Subcutaneous abdominal adipose tissue (tissue), 5 donors: ENCODE data around the gene TSPO.
A peak's percentile ranks its signal among the peaks of the same experiment; 100 is the strongest.
"Not testable (repeated sequence)": the region's sequence is repeated elsewhere in the genome, so short reads cannot be mapped to it uniquely, and the experiment has no call there.

Experiments
- H3K27ac ChIP-seq: one replicate; pipeline ENCODE4 v1.7.0; 2013; ENCODE audit warnings: low read depth, mild to moderate bottlenecking, inconsistent platforms, low read length, moderate library complexity
- H3K27me3 ChIP-seq, 5 donors: one replicate each; pipeline ENCODE4 v1.7.0; 2013; ENCODE audit warnings: low read length in 5 of 5, inconsistent platforms in 1 of 5; ENCODE audit not compliant: control insufficient read depth in 5 of 5, insufficient read depth in 4 of 5
- H3K36me3 ChIP-seq, 5 donors: one replicate each; pipeline ENCODE4 v1.7.0; 2013; ENCODE audit warnings: low read length in 5 of 5; ENCODE audit not compliant: control insufficient read depth in 5 of 5, insufficient read depth in 5 of 5
- H3K4me1 ChIP-seq, 5 donors: one replicate each; pipeline ENCODE4 v1.7.0; 2013; ENCODE audit warnings: low read length in 5 of 5, mild to moderate bottlenecking in 3 of 5, moderate library complexity in 1 of 5; ENCODE audit not compliant: control insufficient read depth in 5 of 5, insufficient read depth in 5 of 5
- H3K4me3 ChIP-seq, 5 donors: one replicate each; pipeline ENCODE4 v1.7.0; 2013; ENCODE audit warnings: low read length in 5 of 5, low read depth in 1 of 5
- H3K9ac ChIP-seq, 5 donors: one replicate each; pipeline ENCODE4 v1.7.0; 2013; ENCODE audit warnings: low read length in 5 of 5, mild to moderate bottlenecking in 4 of 5, moderate library complexity in 3 of 5
- H3K9me3 ChIP-seq, 5 donors: one replicate each; pipeline ENCODE4 v1.7.0; 2013; ENCODE audit warnings: low read length in 5 of 5; ENCODE audit not compliant: control insufficient read depth in 5 of 5
- donor health status: healthy.
- donor health status: healthy.
- donor health status: healthy.
- donor health status: healthy.
- donor health status: healthy.

Gene TSPO

GRCh38 chr22:43145371-43145770, 6.0 kb upstream of the TSPO start:
- not testable (repeated sequence) for H3K4me3 ChIP-seq, H3K27me3 ChIP-seq, H3K9me3 ChIP-seq, H3K27ac ChIP-seq, H3K36me3 ChIP-seq, H3K9ac ChIP-seq
- peaks cover 3 to 26% (median 23%) of the 10 kb centered on the region in 5 donors for H3K4me1 ChIP-seq

GRCh38 chr22:43146332-43146731, 5.0 kb upstream of the TSPO start:
- not testable (repeated sequence) for H3K9ac ChIP-seq, H3K27me3 ChIP-seq, H3K27ac ChIP-seq, H3K36me3 ChIP-seq, H3K4me3 ChIP-seq, H3K9me3 ChIP-seq
- H3K4me1 ChIP-seq = peaks cover 3 to 33% (median 32%) of the 10 kb centered on the region in 5 donors

GRCh38 chr22:43147821-43148220, 3.5 kb upstream of the TSPO start:
- Histone ChIP-seq H3K9me3 (no peaks in the 10 kb centered on the region), H3K4me1 (peaks cover 0 to 37% (median 29%) of the 10 kb centered on the region in 5 donors), H3K27me3 (no peaks in the 10 kb centered on the region), H3K36me3 (no peaks in the 10 kb centered on the region), H3K9ac (no peak overlapping the region), H3K4me3 (no peak overlapping the region), H3K27ac (no peak overlapping the region)

- Histone ChIP-seq H3K36me3 (no peaks in the 10 kb centered on the region), H3K9me3 (no peaks in the 10 kb centered on the region), H3K27me3 (no peaks in the 10 kb centered on the region), H3K4me1 (peaks cover 0 to 34% (median 28%) of the 10 kb centered on the region in 5 donors), H3K9ac (no peak overlapping the region), H3K4me3 (no peak overlapping the region), H3K27ac (no peak overlapping the region)
Measured at GRCh38 chr22:43148581-43148980, 2.8 kb upstream of the TSPO start.

- Histone ChIP-seq H3K9ac (peak overlapping the region in 4 of 5 donors; percentile 13 to 66 (median 58)), H3K4me3 (peak overlapping the region; percentile 44 to 80 (median 71)), H3K27ac (peak overlapping the region; percentile 93), H3K9me3 (no peaks in the 10 kb centered on the region), H3K36me3 (peaks cover 0 to 2% (median 0%) of the 10 kb centered on the region in 5 donors), H3K4me1 (peaks cover 0 to 49% (median 41%) of the 10 kb centered on the region in 5 donors), H3K27me3 (no peaks in the 10 kb centered on the region)
Measured at GRCh38 chr22:43150731-43151206, 590 bp upstream of the TSPO start.

- Histone ChIP-seq H3K36me3 (peaks cover 0 to 2% (median 0%) of the 10 kb centered on the region in 5 donors), H3K9me3 (no peaks in the 10 kb centered on the region), H3K4me3 (peak overlapping the region; percentile 65 to 80 (median 68)), H3K27ac (peak overlapping the region; percentile 93), H3K27me3 (no peaks in the 10 kb centered on the region), H3K9ac (peak overlapping the region; percentile 32 to 94 (median 67)), H3K4me1 (peaks cover 0 to 58% (median 43%) of the 10 kb centered on the region in 5 donors)
Measured at GRCh38 chr22:43152003-43152356, 621 bp downstream of the TSPO start.

- Histone ChIP-seq H3K36me3 (peaks cover 0 to 2% (median 0%) of the 10 kb centered on the region in 5 donors), H3K9ac (peak overlapping the region; percentile 32 to 94 (median 67)), H3K27ac (peak overlapping the region; percentile 93), H3K27me3 (no peaks in the 10 kb centered on the region), H3K4me1 (peaks cover 0 to 62% (median 43%) of the 10 kb centered on the region in 5 donors), H3K9me3 (no peaks in the 10 kb centered on the region), H3K4me3 (peak overlapping the region; percentile 65 to 80 (median 73))
Measured at GRCh38 chr22:43152357-43153071, 1.2 kb downstream of the TSPO start.

- peak overlapping the region in 3 of 5 donors; percentile 41 to 55 (median 48) for H3K9ac ChIP-seq
- peak overlapping the region; percentile 84 for H3K27ac ChIP-seq
- peaks cover 2 to 73% (median 51%) of the 10 kb centered on the region in 5 donors for H3K4me1 ChIP-seq
- H3K4me3 ChIP-seq = peak overlapping the region in 1 of 5 donors; percentile 22
- no peaks in the 10 kb centered on the region for H3K27me3 ChIP-seq
- H3K36me3 ChIP-seq = peaks cover 0 to 2% (median 0%) of the 10 kb centered on the region in 5 donors
- H3K9me3 ChIP-seq = no peaks in the 10 kb centered on the region
Measured at GRCh38 chr22:43153899-43154298, 2.5 kb downstream of the TSPO start.

- no peaks in the 10 kb centered on the region for H3K27me3 ChIP-seq
- peaks cover 2 to 84% (median 62%) of the 10 kb centered on the region in 5 donors for H3K4me1 ChIP-seq
- no peak overlapping the region for H3K4me3 ChIP-seq
- peak overlapping the region; percentile 84 for H3K27ac ChIP-seq
- H3K9ac ChIP-seq = peak overlapping the region in 1 of 5 donors; percentile 36
- H3K36me3 ChIP-seq = peaks cover 0 to 12% (median 0%) of the 10 kb centered on the region in 5 donors
- no peaks in the 10 kb centered on the region for H3K9me3 ChIP-seq
Measured at GRCh38 chr22:43154887-43155536, 3.7 kb downstream of the TSPO start.

- H3K36me3 ChIP-seq = peaks cover 0 to 20% (median 2%) of the 10 kb centered on the region in 5 donors
- H3K27ac ChIP-seq = peak overlapping the region; percentile 84
- no peak overlapping the region for H3K4me3 ChIP-seq
- no peaks in the 10 kb centered on the region for H3K27me3 ChIP-seq
- H3K9me3 ChIP-seq = no peaks in the 10 kb centered on the region
- H3K9ac ChIP-seq = peak overlapping the region in 1 of 5 donors; percentile 5
- H3K4me1 ChIP-seq = peaks cover 2 to 83% (median 58%) of the 10 kb centered on the region in 5 donors
Measured at GRCh38 chr22:43155789-43156188, 4.4 kb downstream of the TSPO start.
